Upper lobe of right lung (tissue), 1 donor: ENCODE results near the gene LDB2. TPM values are rescaled to one million over a fixed set of nuclear protein-coding genes. Genes with fewer than 3 reads are reported as not detected.

Source experiments
- ATAC-seq: fragments of 200-7000 bp; cut with Tn5 transposase; one replicate; pipeline ENCODE4 v1.9.1; 2020; ENCODE audit warnings: mild to moderate bottlenecking, moderate library complexity
- DNase-seq: peaks from one replicate; pipeline ENCODE4 v3.0.0-alpha.2; 2020
- H3K27ac ChIP-seq: fragments of 200-600 bp; one replicate; pipeline ENCODE4 v1.8.0; 2022
- H3K27me3 ChIP-seq: fragments of 200-600 bp; one replicate; pipeline ENCODE4 v1.8.0; 2022; ENCODE audit warnings: mild to moderate bottlenecking
- H3K36me3 ChIP-seq: fragments of 200-600 bp; one replicate; pipeline ENCODE4 v1.8.0; 2022
- H3K4me1 ChIP-seq: fragments of 200-600 bp; one replicate; pipeline ENCODE4 v1.8.0; 2022
- H3K4me3 ChIP-seq: fragments of 200-600 bp; one replicate; pipeline ENCODE4 v1.8.0; 2022; ENCODE audit warnings: mild to moderate bottlenecking
- H3K9me3 ChIP-seq: fragments of 200-600 bp; one replicate; pipeline ENCODE4 v1.8.0; 2022
- CTCF ChIP-seq: fragments of 200-600 bp; IDR thresholded peaks from one replicate; pipeline ENCODE4 v1.8.0; 2022; ENCODE audit warnings: antibody characterized with exemption
- intact Hi-C: fragments of 100-400 bp; cut with DNase I; formaldehyde crosslinking; loops from one replicate; pipeline ENCODE4 v1.11.0; 2022
- long read RNA-seq: library from polyadenylated mRNA; unstranded; transcript quantifications from one replicate; pipeline ENCODE4 v2.0.0, GENCODE V29; 2021
- total RNA-seq: library from RNA; stranded (reverse); fragmentation: NEBNext Ultra II Directional; extraction: Animal tissue kit (Norgen Biotek cat#: 25700); gene quantifications from one replicate; pipeline ENCODE4 v1.2.1, GENCODE V29; 2021
- donor health status: DM: no; HTN: yes; CAD: no; lungs with severe emphysema.

LDB2 gene
- 139 TPM for total RNA-seq
- long read RNA-seq, transcript LDB2-201 (8 exons, 2,548 nt), result major isoform, 16 of 113 reads
- long read RNA-seq, transcript LDB2-202 (9 exons, 2,476 nt), result minor isoform, 14 of 113 reads
- long read RNA-seq, partial matches to known transcripts, result 10 of 113 reads
- long read RNA-seq, other reads (novel, unspliced or antisense), result 64 of 113 reads

DNA sequence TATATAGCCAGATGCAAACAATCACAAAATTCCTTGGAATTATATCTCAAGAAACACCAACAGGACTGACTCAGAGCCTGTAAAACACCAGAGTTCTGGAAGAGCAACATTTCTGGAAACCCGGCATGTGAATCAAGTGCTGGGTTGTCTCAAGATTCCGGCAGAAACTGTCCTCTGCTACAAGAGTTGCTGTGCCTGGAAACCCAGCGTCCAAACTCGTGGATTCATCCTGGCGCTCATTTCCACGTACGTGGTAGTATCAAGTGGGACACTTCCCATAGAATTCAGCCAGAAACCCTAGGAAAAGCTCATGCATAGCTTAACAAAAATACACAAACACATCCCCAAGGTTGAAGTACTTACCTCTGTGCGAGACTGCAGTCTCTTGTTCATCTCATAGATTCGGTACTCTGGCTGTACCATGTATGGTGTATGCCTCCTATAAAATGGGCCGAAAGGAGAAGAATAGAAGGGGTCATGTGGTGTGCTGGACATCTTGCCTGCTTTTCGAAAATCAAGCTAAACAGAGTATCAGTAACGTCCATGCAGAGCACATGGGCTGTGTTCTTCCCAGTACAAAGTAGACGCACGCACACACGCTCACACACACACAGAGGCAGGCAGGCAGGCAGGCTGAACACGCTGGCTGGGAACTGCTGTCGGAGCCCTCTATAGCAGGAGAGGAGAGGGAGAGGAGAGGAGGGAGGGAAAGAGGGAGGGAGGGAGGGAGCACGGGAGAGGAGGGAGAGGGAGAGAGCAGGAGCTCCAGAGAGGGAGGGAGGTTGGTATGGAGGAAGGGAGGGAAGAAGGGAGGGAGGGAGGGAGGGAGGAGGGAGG lies at the start of gene LDB2:
Gene LDB2 (minus strand): TSS at position 655 of the 837 bp plus-strand sequence.
- peak; percentile 86 for ATAC-seq

GRCh38 chr4:16942491-16942890 lies 44.0 kb upstream of the LDB2 start:
- Histone ChIP-seq H3K27me3 (no peaks in the 10 kb centered on the region), H3K9me3 (no peaks in the 10 kb centered on the region), H3K4me3 (no peak overlapping the region), H3K4me1 (no peaks in the 10 kb centered on the region), H3K27ac (no peak overlapping the region), H3K36me3 (no peaks in the 10 kb centered on the region)
- intact Hi-C loops, result no loop called here
- no peak for TF ChIP-seq CTCF
- DNase-seq (no peak), ATAC-seq (no peak)

More for the DNA sequence above, at the start of gene LDB2:
- TF ChIP-seq CTCF, result no peak
- Histone ChIP-seq H3K27me3 (no peaks in the 10 kb centered on the region), H3K36me3 (no peaks in the 10 kb centered on the region), H3K4me3 (peak within 1 kb of the TSS; percentile 49), H3K27ac (peak within 1 kb of the TSS; percentile 67), H3K4me1 (peaks cover 4% of the 10 kb centered on the region), H3K9me3 (no peaks in the 10 kb centered on the region)
- peak; percentile 68 for DNase-seq
- intact Hi-C loops, result no loop called here

DNA sequence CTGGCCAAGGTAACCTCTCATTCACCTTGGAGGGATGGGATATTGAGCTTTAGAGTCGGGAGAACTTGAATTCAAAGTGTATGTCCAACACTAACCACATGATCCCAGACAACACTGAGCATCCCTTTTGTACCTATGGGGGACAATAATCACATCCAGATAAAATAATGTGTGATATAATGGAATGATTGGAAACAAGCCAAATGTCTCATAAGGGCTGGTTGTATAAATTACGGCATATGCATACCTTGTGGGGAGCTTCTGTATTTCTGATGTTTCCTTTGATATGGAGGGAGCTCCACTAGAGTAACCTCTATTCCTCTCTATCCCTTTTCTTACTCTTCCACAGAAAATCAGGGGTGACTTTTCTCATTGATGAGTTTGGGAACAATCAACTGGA lies 40.7 kb upstream of the LDB2 start:
- Histone ChIP-seq H3K36me3 (no peaks in the 10 kb centered on the region), H3K9me3 (no peaks in the 10 kb centered on the region), H3K27ac (no peak overlapping the region), H3K4me1 (no peaks in the 10 kb centered on the region), H3K4me3 (no peak overlapping the region), H3K27me3 (no peaks in the 10 kb centered on the region)
- DNase-seq (no peak), ATAC-seq (no peak)
- intact Hi-C loops, result no loop called here
- no peak for TF ChIP-seq CTCF

DNA sequence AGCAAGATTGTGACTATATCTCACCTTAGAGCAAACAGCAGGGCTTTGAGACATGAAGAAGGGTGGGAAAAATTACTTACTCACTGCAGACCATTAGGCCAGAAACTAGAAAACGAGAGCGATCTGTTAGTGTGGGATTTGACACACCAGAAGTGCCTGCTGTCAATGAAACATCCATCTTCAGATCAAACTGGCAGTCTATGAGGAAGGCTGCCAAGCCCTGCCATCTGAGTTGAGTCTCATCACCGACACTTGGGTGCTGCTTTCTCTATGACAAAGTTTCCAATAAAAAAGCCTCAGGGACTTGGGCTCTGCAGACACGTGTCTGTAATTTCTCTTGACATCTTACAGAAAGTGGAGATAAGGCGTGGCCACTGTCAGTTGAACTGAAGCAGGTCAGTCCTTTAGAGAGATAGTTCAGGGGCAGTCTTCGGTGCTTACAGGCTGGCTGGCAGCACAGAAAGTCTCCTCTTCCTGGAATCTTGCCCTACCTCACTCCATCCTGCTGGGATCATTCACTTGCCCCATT lies 40.1 kb upstream of the LDB2 start:
- DNase-seq (no peak), ATAC-seq (no peak)
- no peaks in the 10 kb centered on the region for H3K36me3 ChIP-seq
- H3K27me3 ChIP-seq, result no peaks in the 10 kb centered on the region
- H3K4me3 ChIP-seq, result no peak overlapping the region
- no peaks in the 10 kb centered on the region for H3K9me3 ChIP-seq
- no peak for TF ChIP-seq CTCF
- no peaks in the 10 kb centered on the region for H3K4me1 ChIP-seq
- intact Hi-C loops, result no loop called here
- no peak overlapping the region for H3K27ac ChIP-seq

DNA sequence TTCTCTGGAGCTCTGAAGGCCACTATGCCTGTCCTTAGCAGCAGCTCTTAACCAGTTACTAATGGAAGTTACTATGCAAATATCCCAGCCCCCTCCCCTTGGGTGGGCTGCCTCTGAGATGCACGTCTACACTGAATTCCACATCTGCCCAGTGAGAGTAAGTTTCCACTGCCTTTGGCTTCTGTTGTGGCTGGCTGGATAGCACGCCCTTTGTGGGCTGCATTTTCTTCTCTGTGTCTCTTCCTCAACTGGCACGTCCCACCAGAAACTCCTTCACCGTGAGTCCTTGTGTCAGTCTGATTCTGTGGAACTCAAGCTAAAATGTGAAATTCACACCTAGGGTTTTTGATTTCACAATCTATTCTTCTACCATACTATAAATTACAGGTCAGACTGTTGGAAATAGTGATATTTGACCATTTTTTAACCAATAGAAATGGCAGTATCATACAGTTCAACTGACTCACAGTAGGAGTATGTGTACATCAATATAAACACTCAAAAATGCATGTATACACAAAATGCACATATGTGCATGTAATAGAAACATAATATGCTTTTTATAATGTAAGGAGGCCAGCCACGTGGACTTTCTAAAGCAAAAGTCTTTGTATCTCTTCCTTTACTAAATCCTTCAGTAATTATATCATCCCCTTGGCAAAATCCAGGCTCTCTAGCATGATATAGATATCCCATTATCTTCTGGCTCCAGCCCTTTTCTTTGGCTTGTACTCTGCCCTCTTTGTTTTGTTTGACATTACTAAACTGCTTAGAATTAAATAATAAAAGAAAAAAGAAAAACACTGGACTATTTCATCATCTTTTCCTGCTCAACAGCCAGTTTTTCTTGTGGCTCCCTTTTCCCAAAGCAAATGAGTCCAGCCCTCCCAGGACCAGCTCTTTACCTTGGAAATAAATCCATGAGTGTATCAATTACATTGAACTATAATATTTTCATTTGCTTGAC lies 33.2 kb upstream of the LDB2 start:
- no peak for DNase-seq
- H3K27me3 ChIP-seq, result no peaks in the 10 kb centered on the region
- no peak for ATAC-seq
- H3K36me3 ChIP-seq, result no peaks in the 10 kb centered on the region
- no peak for TF ChIP-seq CTCF
- H3K4me1 ChIP-seq, result no peaks in the 10 kb centered on the region
- no peak overlapping the region for H3K4me3 ChIP-seq
- intact Hi-C loops, result no loop called here
- no peaks in the 10 kb centered on the region for H3K9me3 ChIP-seq
- H3K27ac ChIP-seq, result no peak overlapping the region
